Measurements from ENCODE around the gene RPS8.
A peak's percentile ranks its signal among the peaks of the same experiment; 100 is the strongest.

DNA sequence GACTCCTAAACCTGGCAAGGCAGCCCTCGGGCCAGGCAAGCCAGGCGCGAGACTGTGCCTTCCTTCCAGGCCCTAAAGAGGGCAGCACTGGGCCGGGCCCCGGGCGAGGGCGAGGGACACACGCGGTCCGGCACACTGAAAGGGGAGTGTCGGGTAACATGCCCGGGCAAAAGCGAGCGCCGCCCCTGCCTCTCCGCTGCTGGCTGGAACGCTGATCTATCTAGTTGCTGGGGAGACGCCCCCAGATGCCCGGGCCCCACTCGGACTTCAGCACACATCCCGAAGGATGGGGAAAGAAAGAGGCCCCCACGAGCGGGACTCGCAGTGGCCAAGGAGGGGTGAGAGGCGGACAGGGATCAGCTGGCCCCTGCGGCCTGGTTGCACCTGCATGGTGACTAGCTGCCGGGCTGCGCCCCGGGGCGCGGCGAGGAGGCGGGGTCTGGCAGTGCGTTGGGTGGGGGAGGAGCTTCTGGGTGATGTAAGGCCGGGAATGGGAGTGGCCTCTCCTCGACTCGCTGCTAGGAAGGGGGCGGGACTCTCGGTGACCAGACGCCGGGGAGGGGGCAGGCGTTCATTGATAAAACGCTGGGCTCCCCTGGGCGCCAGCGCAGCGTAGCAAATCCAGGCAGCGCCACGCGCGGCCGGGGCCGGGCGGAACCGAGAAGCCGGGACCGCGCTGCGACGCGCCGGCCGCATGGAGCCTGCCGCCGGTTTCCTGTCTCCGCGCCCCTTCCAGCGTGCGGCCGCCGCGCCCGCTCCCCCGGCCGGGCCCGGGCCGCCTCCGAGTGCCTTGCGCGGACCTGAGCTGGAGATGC, 24.6 kb downstream of the RPS8 start, which contains the start of gene PLK3:
- TF ChIP-seq POLR2A (IDR thresholded peaks at IDR 0.05) (peak; percentile 47 to 82 (median 75)), CTCF (IDR thresholded peaks at IDR 0.05 in 8 of 11, conservative IDR thresholded peaks at IDR 0.05 in 3 of 11) (peak; percentile 85 to 97 (median 95))
